ENCODE data around the gene PRLR.

DNA sequence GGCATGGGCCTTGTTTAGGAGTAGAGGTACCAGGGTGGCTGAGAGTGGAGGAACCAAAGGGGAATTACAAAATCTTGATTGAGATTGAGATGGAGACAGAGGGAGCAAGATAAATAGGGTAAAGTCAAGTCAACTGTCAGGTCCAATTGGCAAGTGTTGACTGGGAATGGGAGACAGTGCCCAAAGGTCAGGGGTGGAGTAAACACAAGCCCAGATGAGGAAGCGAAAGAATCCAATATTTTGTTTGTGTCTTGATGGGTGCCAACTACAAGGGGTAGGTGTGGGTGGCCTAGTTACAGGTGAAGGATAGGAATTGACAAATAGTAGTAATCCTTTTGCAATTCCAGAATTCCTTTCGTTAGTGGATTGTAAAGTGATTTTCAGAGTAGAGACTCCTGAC lies 107.5 kb downstream of the PRLR start:
- TF ChIP-seq POLR2A (IDR thresholded peaks at IDR 0.05): no peak
- TF ChIP-seq, protein P1, sequence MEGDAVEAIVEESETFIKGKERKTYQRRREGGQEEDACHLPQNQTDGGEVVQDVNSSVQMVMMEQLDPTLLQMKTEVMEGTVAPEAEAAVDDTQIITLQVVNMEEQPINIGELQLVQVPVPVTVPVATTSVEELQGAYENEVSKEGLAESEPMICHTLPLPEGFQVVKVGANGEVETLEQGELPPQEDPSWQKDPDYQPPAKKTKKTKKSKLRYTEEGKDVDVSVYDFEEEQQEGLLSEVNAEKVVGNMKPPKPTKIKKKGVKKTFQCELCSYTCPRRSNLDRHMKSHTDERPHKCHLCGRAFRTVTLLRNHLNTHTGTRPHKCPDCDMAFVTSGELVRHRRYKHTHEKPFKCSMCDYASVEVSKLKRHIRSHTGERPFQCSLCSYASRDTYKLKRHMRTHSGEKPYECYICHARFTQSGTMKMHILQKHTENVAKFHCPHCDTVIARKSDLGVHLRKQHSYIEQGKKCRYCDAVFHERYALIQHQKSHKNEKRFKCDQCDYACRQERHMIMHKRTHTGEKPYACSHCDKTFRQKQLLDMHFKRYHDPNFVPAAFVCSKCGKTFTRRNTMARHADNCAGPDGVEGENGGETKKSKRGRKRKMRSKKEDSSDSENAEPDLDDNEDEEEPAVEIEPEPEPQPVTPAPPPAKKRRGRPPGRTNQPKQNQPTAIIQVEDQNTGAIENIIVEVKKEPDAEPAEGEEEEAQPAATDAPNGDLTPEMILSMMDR (IDR thresholded peaks at IDR 0.05): no peak

Measured in heart left ventricle (tissue), 13 donors.